MG63 (cell line): ENCODE results near the gene SMIM31. TPM values are rescaled to one million over a fixed set of nuclear protein-coding genes. Genes with fewer than 3 reads are reported as not detected.
A peak's percentile ranks its signal among the peaks of the same experiment; 100 is the strongest.

Experiments used
- DNase-seq: peaks from one replicate; pipeline ENCODE4 v3.0.0-alpha.2; 2020
- H3K27me3 ChIP-seq: fragments of 250-450 bp; sonication (Bioruptor Pico); 2 replicates; pipeline ENCODE4 v1.5.1; 2020; ENCODE audit warnings: mild to moderate bottlenecking, moderate library complexity
- H3K36me3 ChIP-seq: fragments of 250-450 bp; sonication (Bioruptor Pico); 2 replicates; pipeline ENCODE4 v1.5.1; 2020; ENCODE audit warnings: mild to moderate bottlenecking, moderate library complexity
- H3K4me3 ChIP-seq: fragments of 250-450 bp; sonication (Bioruptor Pico); 2 replicates; pipeline ENCODE4 v1.5.1; 2020; ENCODE audit warnings: mild to moderate bottlenecking, moderate library complexity
- H3K9me3 ChIP-seq: fragments of 250-450 bp; sonication (Bioruptor Pico); 2 replicates; pipeline ENCODE4 v1.5.1; 2020; ENCODE audit warnings: mild to moderate bottlenecking, moderate library complexity
- total RNA-seq: library from RNA; depleted of rRNA; stranded (reverse); fragments of >200 nt; shearing (Covaris generic); gene quantifications from 2 replicates; pipeline ENCODE4 v1.2.3, GENCODE V29; 2014; ENCODE audit warnings: low replicate concordance

Gene SMIM31
- total RNA-seq, 1 experiment from 2014 or later = not detected

- no peak overlapping the region for H3K4me3 ChIP-seq
- H3K36me3 ChIP-seq = no peaks in the 10 kb centered on the region
- no peak for DNase-seq
- no peaks in the 10 kb centered on the region for H3K27me3 ChIP-seq
- no peaks in the 10 kb centered on the region for H3K9me3 ChIP-seq
Observed at GRCh38 chr4:164771088-164771487, 17.2 kb downstream of the SMIM31 start.

GRCh38 chr4:164772076-164772475, 18.1 kb downstream of the SMIM31 start:
- H3K27me3 ChIP-seq = no peaks in the 10 kb centered on the region
- H3K36me3 ChIP-seq = no peaks in the 10 kb centered on the region
- no peak overlapping the region for H3K4me3 ChIP-seq
- H3K9me3 ChIP-seq = no peaks in the 10 kb centered on the region
- no peak for DNase-seq

GRCh38 chr4:164779080-164779479, 25.1 kb downstream of the SMIM31 start:
- Histone ChIP-seq H3K9me3 (no peaks in the 10 kb centered on the region), H3K27me3 (no peaks in the 10 kb centered on the region), H3K36me3 (no peaks in the 10 kb centered on the region), H3K4me3 (no peak overlapping the region)
- DNase-seq = peak; percentile 70

- no peak overlapping the region for H3K4me3 ChIP-seq
- no peaks in the 10 kb centered on the region for H3K36me3 ChIP-seq
- H3K27me3 ChIP-seq = no peaks in the 10 kb centered on the region
- H3K9me3 ChIP-seq = no peaks in the 10 kb centered on the region
- peak; percentile 54 for DNase-seq
Observed at GRCh38 chr4:164779811-164780216, 25.9 kb downstream of the SMIM31 start.

GRCh38 chr4:164780839-164781238, 26.9 kb downstream of the SMIM31 start:
- no peaks in the 10 kb centered on the region for H3K36me3 ChIP-seq
- no peak overlapping the region for H3K4me3 ChIP-seq
- H3K27me3 ChIP-seq = no peaks in the 10 kb centered on the region
- H3K9me3 ChIP-seq = no peaks in the 10 kb centered on the region
- DNase-seq = no peak

- H3K36me3 ChIP-seq = no peaks in the 10 kb centered on the region
- DNase-seq = no peak
- H3K9me3 ChIP-seq = no peaks in the 10 kb centered on the region
- H3K4me3 ChIP-seq = no peak overlapping the region
- H3K27me3 ChIP-seq = no peaks in the 10 kb centered on the region
Observed at GRCh38 chr4:164783976-164784375, 30.0 kb downstream of the SMIM31 start.

- H3K9me3 ChIP-seq = no peaks in the 10 kb centered on the region
- DNase-seq = no peak
- no peaks in the 10 kb centered on the region for H3K27me3 ChIP-seq
- H3K4me3 ChIP-seq = no peak overlapping the region
- H3K36me3 ChIP-seq = no peaks in the 10 kb centered on the region
Observed at GRCh38 chr4:164789047-164789446, 35.1 kb downstream of the SMIM31 start.

- no peak overlapping the region for H3K4me3 ChIP-seq
- H3K9me3 ChIP-seq = no peaks in the 10 kb centered on the region
- H3K27me3 ChIP-seq = no peaks in the 10 kb centered on the region
- H3K36me3 ChIP-seq = no peaks in the 10 kb centered on the region
- no peak for DNase-seq
Observed at GRCh38 chr4:164790249-164790648, 36.3 kb downstream of the SMIM31 start.

GRCh38 chr4:164799410-164799809, 45.5 kb downstream of the SMIM31 start:
- no peaks in the 10 kb centered on the region for H3K36me3 ChIP-seq
- no peak for DNase-seq
- no peaks in the 10 kb centered on the region for H3K27me3 ChIP-seq
- no peaks in the 10 kb centered on the region for H3K9me3 ChIP-seq
- H3K4me3 ChIP-seq = no peak overlapping the region

GRCh38 chr4:164800786-164801185, 46.9 kb downstream of the SMIM31 start:
- no peak overlapping the region for H3K4me3 ChIP-seq
- no peaks in the 10 kb centered on the region for H3K36me3 ChIP-seq
- H3K9me3 ChIP-seq = no peaks in the 10 kb centered on the region
- no peak for DNase-seq
- no peaks in the 10 kb centered on the region for H3K27me3 ChIP-seq

- Histone ChIP-seq H3K27me3 (no peaks in the 10 kb centered on the region), H3K4me3 (no peak overlapping the region), H3K36me3 (no peaks in the 10 kb centered on the region), H3K9me3 (no peaks in the 10 kb centered on the region)
- peak; percentile 31 for DNase-seq
Observed at GRCh38 chr4:164802301-164802901, 48.5 kb downstream of the SMIM31 start.

GRCh38 chr4:164803702-164804101, 49.8 kb downstream of the SMIM31 start:
- Histone ChIP-seq H3K4me3 (no peak overlapping the region), H3K36me3 (no peaks in the 10 kb centered on the region), H3K9me3 (no peaks in the 10 kb centered on the region), H3K27me3 (no peaks in the 10 kb centered on the region)
- peak; percentile 91 for DNase-seq

- Histone ChIP-seq H3K36me3 (no peaks in the 10 kb centered on the region), H3K4me3 (no peak overlapping the region), H3K27me3 (no peaks in the 10 kb centered on the region), H3K9me3 (no peaks in the 10 kb centered on the region)
- peak; percentile 36 for DNase-seq
Observed at GRCh38 chr4:164807611-164808010, 53.7 kb downstream of the SMIM31 start.

- no peak for DNase-seq
- Histone ChIP-seq H3K9me3 (no peaks in the 10 kb centered on the region), H3K4me3 (no peak overlapping the region), H3K36me3 (no peaks in the 10 kb centered on the region), H3K27me3 (no peaks in the 10 kb centered on the region)
Observed at GRCh38 chr4:164813554-164813953, 59.6 kb downstream of the SMIM31 start.

GRCh38 chr4:164815711-164816110, 61.8 kb downstream of the SMIM31 start:
- Histone ChIP-seq H3K27me3 (no peaks in the 10 kb centered on the region), H3K4me3 (no peak overlapping the region), H3K9me3 (no peaks in the 10 kb centered on the region), H3K36me3 (no peaks in the 10 kb centered on the region)
- no peak for DNase-seq

GRCh38 chr4:164819366-164819765, 65.4 kb downstream of the SMIM31 start:
- DNase-seq = no peak
- Histone ChIP-seq H3K4me3 (no peak overlapping the region), H3K36me3 (no peaks in the 10 kb centered on the region), H3K27me3 (no peaks in the 10 kb centered on the region), H3K9me3 (no peaks in the 10 kb centered on the region; the same call in 1 of the 2 replicates)

- Histone ChIP-seq H3K9me3 (no peaks in the 10 kb centered on the region; the same call in 1 of the 2 replicates), H3K36me3 (no peaks in the 10 kb centered on the region), H3K27me3 (no peaks in the 10 kb centered on the region), H3K4me3 (no peak overlapping the region)
- no peak for DNase-seq
Observed at GRCh38 chr4:164821711-164822110, 67.8 kb downstream of the SMIM31 start.

GRCh38 chr4:164824581-164824980, 70.7 kb downstream of the SMIM31 start:
- Histone ChIP-seq H3K4me3 (no peak overlapping the region), H3K27me3 (no peaks in the 10 kb centered on the region), H3K9me3 (no peaks in the 10 kb centered on the region; the same call in 1 of the 2 replicates), H3K36me3 (no peaks in the 10 kb centered on the region)
- DNase-seq = no peak

- Histone ChIP-seq H3K36me3 (no peaks in the 10 kb centered on the region), H3K27me3 (no peaks in the 10 kb centered on the region), H3K9me3 (no peaks in the 10 kb centered on the region), H3K4me3 (no peak overlapping the region)
- no peak for DNase-seq
Observed at GRCh38 chr4:164828955-164829354, 75.0 kb downstream of the SMIM31 start.
